ENCODE measurements around the gene HSD11B1L. TPM values are rescaled to one million over a fixed set of nuclear protein-coding genes. Genes with fewer than 3 reads are reported as not detected.

Gene HSD11B1L
- total and polyA plus RNA-seq, 2 donors (not counting 3 experiments of a cell fraction or from before 2014, with no cell fraction given): 4.4 to 9.1 TPM

- no peaks in the 10 kb centered on the region for H3K27me3 ChIP-seq (ENCODE audit: control insufficient read depth in 2 of 2, insufficient read depth in 2 of 2, low read length in 2 of 2)
- TF ChIP-seq JUN (IDR thresholded peaks at IDR 0.05; ENCODE audit: borderline replicate concordance, insufficient read depth, insufficient read length, low read depth): no peak
- TF ChIP-seq CTCF (IDR thresholded peaks at IDR 0.05; ENCODE audit: extremely low read depth in 1 of 2, insufficient read depth in 1 of 2, low read depth in 1 of 2, low read length in 2 of 2): no peak
- no peak for TF ChIP-seq MAX (IDR thresholded peaks at IDR 0.05; ENCODE audit: insufficient read depth, insufficient read length)
- POLR2A ChIA-PET: no interaction called here
- no peak for FAIRE-seq
- dilution Hi-C loops (cut with MboI; ENCODE audit: extremely low pct_ligation_motif_present, low sequenced_read_pairs) (no loop called here), intact Hi-C loops (cut with micrococcal nuclease) (no loop called here)
- H3K36me3 ChIP-seq (ENCODE audit: control insufficient read depth in 2 of 2, extremely low read depth in 1 of 2, insufficient read depth in 2 of 2, low read length in 2 of 2): peaks cover under 1 to 11% of the 10 kb centered on the region in 2 experiments
- BruUV-seq (replicated peaks): no TSS peak
- H3K27ac ChIP-seq (ENCODE audit: insufficient read depth, low read depth, low read length): no peak overlapping the region
- peaks cover 6% of the 10 kb centered on the region for H3K79me2 ChIP-seq (ENCODE audit: control insufficient read depth, insufficient read depth, low read length)
- no peaks in the 10 kb centered on the region for H4K20me1 ChIP-seq (replicated peaks; ENCODE audit: control insufficient read depth, extremely low read depth, insufficient read depth, low read length)
- H3K9ac ChIP-seq (replicated peaks; ENCODE audit: extremely low read depth, insufficient read depth, low read length): no peak overlapping the region
- H3K4me1 ChIP-seq (ENCODE audit: control insufficient read depth, extremely low read depth, insufficient read depth, low read length): peaks cover 3% of the 10 kb centered on the region
- DNase-seq (ENCODE audit: low read depth, low spot score): no peak
- H2AFZ ChIP-seq (ENCODE audit: low read depth, low read length): no peak overlapping the region
- no peak overlapping the region for H3K4me3 ChIP-seq (replicated peaks in 1 of 3; ENCODE audit: insufficient read depth in 1 of 3, low read depth in 1 of 3, low read length in 3 of 3)
- H3K9me3 ChIP-seq (replicated peaks; ENCODE audit: control insufficient read depth, insufficient read depth, low read length): no peaks in the 10 kb centered on the region
- CTCF ChIA-PET: interaction anchor here (1.1 kb wide), 1 partner anchor 13 kb away, joined by 4 read pairs; no protein-coding TSS in a partner anchor
- H3K4me2 ChIP-seq (ENCODE audit: insufficient read depth, low read length): no peak overlapping the region
- no peaks in the 10 kb centered on the region for H3K9me1 ChIP-seq (replicated peaks; ENCODE audit: control insufficient read depth, extremely low read depth, insufficient read depth, low read length)
Measured at GRCh38 chr19:5674714-5675113, 6.1 kb upstream of the HSD11B1L start.

GRCh38 chr19:5676105-5676771 is 4.6 kb upstream of the HSD11B1L start:
- POLR2A ChIA-PET: no interaction called here
- CTCF ChIA-PET: interaction anchor here (1.0 to 1.1 kb wide), 2 partner anchors 10 to 13 kb away, joined by 4 read pairs; partner anchors contain the start of gene RPL36
- FAIRE-seq: no peak
- dilution Hi-C loops (cut with MboI; ENCODE audit: extremely low pct_ligation_motif_present, low sequenced_read_pairs): no loop called here
- intact Hi-C loops (cut with micrococcal nuclease): no loop called here
- Histone ChIP-seq H3K79me2 (ENCODE audit: control insufficient read depth, insufficient read depth, low read length) (peaks cover 9% of the 10 kb centered on the region), H3K9me3 (replicated peaks; ENCODE audit: control insufficient read depth, insufficient read depth, low read length) (no peaks in the 10 kb centered on the region), H3K9me1 (replicated peaks; ENCODE audit: control insufficient read depth, extremely low read depth, insufficient read depth, low read length) (no peaks in the 10 kb centered on the region), H3K36me3 (ENCODE audit: control insufficient read depth in 2 of 2, extremely low read depth in 1 of 2, insufficient read depth in 2 of 2, low read length in 2 of 2) (peaks cover 0 to 7% of the 10 kb centered on the region in 2 experiments), H3K4me2 (ENCODE audit: insufficient read depth, low read length) (no peak overlapping the region), H3K4me1 (ENCODE audit: control insufficient read depth, extremely low read depth, insufficient read depth, low read length) (peaks cover 10% of the 10 kb centered on the region), H3K9ac (replicated peaks; ENCODE audit: extremely low read depth, insufficient read depth, low read length) (no peak overlapping the region), H2AFZ (ENCODE audit: low read depth, low read length) (no peak overlapping the region), H3K27ac (ENCODE audit: insufficient read depth, low read depth, low read length) (no peak overlapping the region), H4K20me1 (replicated peaks; ENCODE audit: control insufficient read depth, extremely low read depth, insufficient read depth, low read length) (no peaks in the 10 kb centered on the region), H3K4me3 (replicated peaks in 1 of 3; ENCODE audit: insufficient read depth in 1 of 3, low read depth in 1 of 3, low read length in 3 of 3) (no peak overlapping the region), H3K27me3 (ENCODE audit: control insufficient read depth in 2 of 2, insufficient read depth in 2 of 2, low read length in 2 of 2) (no peaks in the 10 kb centered on the region)
- no peak for TF ChIP-seq JUN (IDR thresholded peaks at IDR 0.05; ENCODE audit: borderline replicate concordance, insufficient read depth, insufficient read length, low read depth)
- no peak for DNase-seq (ENCODE audit: low read depth, low spot score)
- BruUV-seq (replicated peaks): no TSS peak

All from endothelial cell of umbilical vein (primary cell).